Measurements from ENCODE around the gene RAD54L.

DNA sequence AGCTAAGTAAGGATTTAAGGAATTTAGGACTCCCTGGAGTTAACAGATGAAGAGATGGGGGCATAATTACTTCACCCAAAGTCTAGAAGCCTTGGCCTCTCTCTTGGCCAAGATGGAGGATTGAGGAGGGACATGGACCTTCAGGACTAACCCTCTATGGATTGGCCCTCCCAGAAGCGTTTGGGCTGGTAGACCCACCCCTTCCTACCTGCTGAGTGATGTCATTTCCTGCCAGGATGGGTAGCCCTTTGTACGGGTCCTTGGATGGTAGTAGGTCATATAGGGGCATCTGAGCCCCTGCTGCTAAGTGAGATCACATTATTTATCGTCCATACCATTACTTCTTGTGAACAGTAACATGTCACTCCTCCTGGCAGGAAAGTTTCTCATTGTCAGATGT, 26.8 kb upstream of the RAD54L start:
- no peak for TF ChIP-seq POLR2A (IDR thresholded peaks at IDR 0.05)
- TF ChIP-seq, protein P1, sequence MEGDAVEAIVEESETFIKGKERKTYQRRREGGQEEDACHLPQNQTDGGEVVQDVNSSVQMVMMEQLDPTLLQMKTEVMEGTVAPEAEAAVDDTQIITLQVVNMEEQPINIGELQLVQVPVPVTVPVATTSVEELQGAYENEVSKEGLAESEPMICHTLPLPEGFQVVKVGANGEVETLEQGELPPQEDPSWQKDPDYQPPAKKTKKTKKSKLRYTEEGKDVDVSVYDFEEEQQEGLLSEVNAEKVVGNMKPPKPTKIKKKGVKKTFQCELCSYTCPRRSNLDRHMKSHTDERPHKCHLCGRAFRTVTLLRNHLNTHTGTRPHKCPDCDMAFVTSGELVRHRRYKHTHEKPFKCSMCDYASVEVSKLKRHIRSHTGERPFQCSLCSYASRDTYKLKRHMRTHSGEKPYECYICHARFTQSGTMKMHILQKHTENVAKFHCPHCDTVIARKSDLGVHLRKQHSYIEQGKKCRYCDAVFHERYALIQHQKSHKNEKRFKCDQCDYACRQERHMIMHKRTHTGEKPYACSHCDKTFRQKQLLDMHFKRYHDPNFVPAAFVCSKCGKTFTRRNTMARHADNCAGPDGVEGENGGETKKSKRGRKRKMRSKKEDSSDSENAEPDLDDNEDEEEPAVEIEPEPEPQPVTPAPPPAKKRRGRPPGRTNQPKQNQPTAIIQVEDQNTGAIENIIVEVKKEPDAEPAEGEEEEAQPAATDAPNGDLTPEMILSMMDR (IDR thresholded peaks at IDR 0.05), result no peak
- TF ChIP-seq POLR2AphosphoS5 (IDR thresholded peaks at IDR 0.05), result no peak
- no peak for TF ChIP-seq EP300 (IDR thresholded peaks at IDR 0.05)
